D721Med (cell line): ENCODE measurements around the gene SCYGR1.
A peak's percentile ranks its signal among the peaks of the same experiment; 100 is the strongest.

Source experiments
- DNase-seq: peaks from one replicate; pipeline ENCODE4 v3.0.0; 2011; ENCODE audit warnings: low spot score; ENCODE audit not compliant: insufficient read length
- FAIRE-seq: peaks from 2 replicates; lab custom pipeline; 2011; peaks lifted over from hg19 to GRCh38; lab: Jason Lieb, UNC
- CTCF ChIP-seq: IDR thresholded peaks from 2 replicates; pipeline ENCODE4 v1.5.1; 2012; ENCODE audit warnings: mild to moderate bottlenecking, control low read depth; ENCODE audit not compliant: insufficient read depth; ENCODE audit errors: missing control alignments

The SCYGR1 gene

DNA sequence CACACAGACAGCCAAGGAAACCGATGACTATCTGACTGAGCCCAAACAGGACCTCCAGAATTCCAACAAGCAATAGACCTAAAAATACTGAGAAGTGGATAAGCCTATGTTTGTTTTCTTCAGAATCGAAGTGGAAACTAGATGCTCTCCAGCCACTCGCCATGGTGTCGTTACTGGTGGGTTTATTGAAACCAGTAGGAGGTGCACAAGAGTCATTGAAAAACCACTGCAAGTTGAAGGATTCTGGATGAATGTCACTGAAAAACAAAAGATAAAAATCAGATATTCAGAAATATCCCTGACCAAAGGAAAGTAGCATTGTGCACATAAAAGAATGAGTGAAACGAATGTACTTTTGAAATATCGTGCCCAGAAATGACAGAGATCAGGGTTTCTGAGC is 24.0 kb downstream of the SCYGR1 start:
- DNase-seq = no peak
- FAIRE-seq = no peak
- peak; percentile 23 for TF ChIP-seq CTCF

DNA sequence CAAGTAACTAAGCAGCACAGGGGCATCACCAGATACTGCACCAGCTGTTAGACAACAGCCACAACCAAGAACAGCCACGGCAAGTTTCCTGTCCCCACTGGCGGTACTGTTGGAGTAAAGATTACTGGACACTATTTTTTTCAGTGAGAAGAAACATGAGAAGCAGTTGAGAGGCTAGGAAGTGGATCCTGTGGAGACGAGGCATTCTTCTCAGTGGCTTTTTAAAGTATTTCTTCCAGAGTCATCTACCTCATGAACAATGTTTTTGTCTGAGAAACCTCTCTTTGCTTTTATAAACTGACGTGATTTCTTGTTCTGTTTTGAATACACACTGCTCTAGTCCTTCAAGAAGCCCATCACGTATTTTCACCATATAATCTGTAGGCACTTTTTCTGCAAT is 27.4 kb downstream of the SCYGR1 start:
- DNase-seq (no peak), FAIRE-seq (no peak)
- TF ChIP-seq CTCF = no peak

- FAIRE-seq (no peak), DNase-seq (no peak)
- TF ChIP-seq CTCF = no peak
Measured at GRCh38 chr2:227351639-227352038, 36.1 kb downstream of the SCYGR1 start.

- no peak for DNase-seq
- TF ChIP-seq CTCF = no peak
- FAIRE-seq = no peak
Measured at GRCh38 chr2:227349989-227350612, 37.6 kb downstream of the SCYGR1 start.

GRCh38 chr2:227348324-227348723 is 39.4 kb downstream of the SCYGR1 start:
- TF ChIP-seq CTCF = no peak
- DNase-seq (no peak), FAIRE-seq (no peak)

GRCh38 chr2:227347117-227347516 is 40.6 kb downstream of the SCYGR1 start:
- FAIRE-seq = no peak
- no peak for DNase-seq
- TF ChIP-seq CTCF = peak; percentile 1

DNA sequence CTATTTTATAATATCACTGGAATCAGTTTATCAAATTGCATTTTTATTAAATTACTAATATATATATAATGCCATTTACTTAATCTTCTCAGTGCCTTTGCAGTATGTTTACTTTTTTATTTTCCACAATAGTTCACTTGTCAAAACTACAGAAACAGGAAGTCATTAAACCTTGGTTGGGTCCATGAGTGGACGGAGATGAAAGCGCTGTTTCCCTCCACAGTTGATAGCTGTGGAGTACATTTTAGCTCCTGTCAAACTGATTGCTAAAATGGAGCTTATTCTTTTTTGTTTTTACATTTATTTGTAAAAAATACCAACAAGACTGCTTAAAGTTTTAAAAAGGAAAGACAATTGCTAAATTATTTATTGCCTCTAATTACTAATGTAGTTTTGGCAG is 43.5 kb downstream of the SCYGR1 start:
- DNase-seq = no peak
- TF ChIP-seq CTCF = no peak
- no peak for FAIRE-seq
